ENCODE measurements around the gene CNGA4. TPM values are rescaled to one million over a fixed set of nuclear protein-coding genes. Genes with fewer than 3 reads are reported as not detected.
"Not testable (repeated sequence)": the region's sequence is repeated elsewhere in the genome, so short reads cannot be mapped to it uniquely, and the experiment has no call there.

CNGA4 gene
- total RNA-seq, 3 donors from 2014 or later = not detected

DNA sequence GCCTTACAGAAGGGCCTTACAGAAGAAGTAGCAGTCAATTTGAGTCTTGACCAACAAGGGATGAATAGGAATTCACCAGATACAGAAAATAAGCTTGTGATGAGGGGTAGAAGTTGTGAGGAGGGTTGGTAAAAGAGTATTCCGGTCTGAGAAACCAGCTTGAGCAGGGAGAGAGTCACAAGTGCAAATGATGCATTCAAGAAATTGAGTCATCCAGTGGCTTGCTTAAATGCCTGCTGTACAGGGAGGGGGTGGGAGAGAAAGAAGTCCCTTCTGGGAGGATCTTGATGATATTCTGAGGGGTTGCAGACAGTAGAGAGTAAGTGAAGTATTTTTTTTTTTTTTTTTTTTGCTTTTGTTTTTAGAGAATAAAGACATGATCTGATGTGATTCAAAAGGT, 29.9 kb downstream of the CNGA4 start:
- H3K9me3 Mint-ChIP-seq = no peaks in the 10 kb centered on the region
- DNase-seq (no peak), ATAC-seq (no peak)
- H3K36me3 Mint-ChIP-seq (ENCODE audit: insufficient read depth) = no peaks in the 10 kb centered on the region
- no peaks in the 10 kb centered on the region for H3K4me1 Mint-ChIP-seq (ENCODE audit: low read depth)
- H3K27me3 Mint-ChIP-seq (ENCODE audit: low read depth) = peaks cover 39% of the 10 kb centered on the region
- H3K4me3 Mint-ChIP-seq = no peak overlapping the region

DNA sequence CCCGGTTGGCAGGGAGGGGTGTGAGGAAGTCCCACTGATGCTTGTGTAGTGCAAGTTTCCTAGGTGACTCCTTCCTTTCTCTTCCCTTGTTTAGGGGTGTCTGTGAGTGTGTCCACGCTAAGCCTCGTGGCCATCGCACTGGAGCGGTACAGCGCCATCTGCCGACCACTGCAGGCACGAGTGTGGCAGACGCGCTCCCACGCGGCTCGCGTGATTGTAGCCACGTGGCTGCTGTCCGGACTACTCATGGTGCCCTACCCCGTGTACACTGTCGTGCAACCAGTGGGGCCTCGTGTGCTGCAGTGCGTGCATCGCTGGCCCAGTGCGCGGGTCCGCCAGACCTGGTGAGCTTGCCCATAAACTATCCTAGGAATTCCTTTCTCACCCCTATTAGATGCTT, 31.1 kb downstream of the CNGA4 start:
- H3K27me3 Mint-ChIP-seq (ENCODE audit: low read depth) = peaks cover 36% of the 10 kb centered on the region
- peaks cover 3% of the 10 kb centered on the region for H3K36me3 Mint-ChIP-seq (ENCODE audit: insufficient read depth)
- H3K4me1 Mint-ChIP-seq (ENCODE audit: low read depth) = no peaks in the 10 kb centered on the region
- DNase-seq = no peak
- H3K9me3 Mint-ChIP-seq = no peaks in the 10 kb centered on the region
- H3K4me3 Mint-ChIP-seq = no peak overlapping the region
- ATAC-seq = no peak

DNA sequence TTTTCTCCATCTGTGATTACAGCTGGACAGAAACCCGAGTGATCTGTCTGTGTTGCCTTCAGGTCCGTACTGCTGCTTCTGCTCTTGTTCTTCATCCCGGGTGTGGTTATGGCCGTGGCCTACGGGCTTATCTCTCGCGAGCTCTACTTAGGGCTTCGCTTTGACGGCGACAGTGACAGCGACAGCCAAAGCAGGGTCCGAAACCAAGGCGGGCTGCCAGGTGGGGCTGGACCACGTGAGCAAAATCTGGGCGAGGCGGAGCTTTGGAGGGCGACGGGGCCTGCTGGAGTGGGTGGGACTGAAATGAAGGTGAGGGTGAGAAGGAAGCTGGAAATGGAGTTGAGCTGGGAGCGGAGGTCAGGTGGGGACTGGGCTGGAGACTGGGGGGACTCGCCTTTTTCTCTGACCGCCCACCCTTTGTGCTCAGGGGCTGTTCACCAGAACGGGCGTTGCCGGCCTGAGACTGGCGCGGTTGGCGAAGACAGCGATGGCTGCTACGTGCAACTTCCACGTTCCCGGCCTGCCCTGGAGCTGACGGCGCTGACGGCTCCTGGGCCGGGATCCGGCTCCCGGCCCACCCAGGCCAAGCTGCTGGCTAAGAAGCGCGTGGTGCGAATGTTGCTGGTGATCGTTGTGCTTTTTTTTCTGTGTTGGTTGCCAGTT, 31.8 kb downstream of the CNGA4 start:
- ATAC-seq = no peak
- H3K27me3 Mint-ChIP-seq (ENCODE audit: low read depth) = peaks cover 39% of the 10 kb centered on the region
- H3K4me3 Mint-ChIP-seq = no peak overlapping the region
- DNase-seq = no peak
- H3K36me3 Mint-ChIP-seq (ENCODE audit: insufficient read depth) = peaks cover 3% of the 10 kb centered on the region
- no peaks in the 10 kb centered on the region for H3K9me3 Mint-ChIP-seq
- H3K4me1 Mint-ChIP-seq (ENCODE audit: low read depth) = no peaks in the 10 kb centered on the region

DNA sequence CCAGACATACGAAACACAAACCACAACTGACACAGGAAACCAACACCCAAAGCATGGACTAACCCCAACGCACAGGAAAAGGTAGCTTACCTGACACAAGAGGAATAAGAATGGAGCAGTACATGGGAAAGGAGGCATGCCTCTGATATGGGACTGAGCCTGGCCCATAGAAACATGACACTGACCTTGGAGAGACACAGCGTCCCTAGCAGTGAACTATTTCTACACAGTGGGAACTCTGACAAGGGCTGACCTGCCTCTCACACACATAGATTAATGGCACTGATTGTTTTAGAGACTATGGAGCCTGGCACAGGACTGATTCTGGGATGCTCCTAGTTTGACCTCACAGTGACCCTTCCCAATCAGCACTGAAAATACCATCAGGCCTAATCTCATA, 32.7 kb downstream of the CNGA4 start:
- Mint-ChIP-seq H3K9me3 (peaks cover 4% of the 10 kb centered on the region), H3K27me3 (ENCODE audit: low read depth) (peaks cover 43% of the 10 kb centered on the region), H3K4me3 (no peak overlapping the region), H3K4me1 (ENCODE audit: low read depth) (no peaks in the 10 kb centered on the region), H3K36me3 (ENCODE audit: insufficient read depth) (peaks cover 3% of the 10 kb centered on the region)
- DNase-seq (no peak), ATAC-seq (no peak)

DNA sequence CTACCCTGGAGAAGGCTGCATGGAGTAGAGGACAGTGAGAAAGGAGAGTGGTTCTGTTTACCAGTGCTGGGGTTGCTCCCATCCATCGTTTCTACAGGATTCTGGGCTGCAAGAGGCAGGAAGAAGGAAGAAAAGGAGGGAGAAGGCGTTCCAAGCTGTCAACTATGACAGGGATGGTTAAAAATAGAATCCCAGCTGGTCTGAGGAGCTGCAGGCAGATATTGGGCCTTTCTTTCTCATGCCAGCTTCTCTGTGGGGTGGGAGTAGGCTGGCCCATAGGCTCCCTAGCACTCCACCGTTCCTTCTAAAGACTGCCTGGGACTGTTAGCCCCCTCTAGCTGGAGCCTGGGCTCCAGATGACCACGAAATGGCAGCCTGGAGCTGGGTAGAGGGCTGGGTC, 34.3 kb downstream of the CNGA4 start:
- no peaks in the 10 kb centered on the region for H3K4me1 Mint-ChIP-seq (ENCODE audit: low read depth)
- peaks cover 56% of the 10 kb centered on the region for H3K27me3 Mint-ChIP-seq (ENCODE audit: low read depth)
- peaks cover 5% of the 10 kb centered on the region for H3K9me3 Mint-ChIP-seq
- ATAC-seq (no peak), DNase-seq (no peak)
- H3K36me3 Mint-ChIP-seq (ENCODE audit: insufficient read depth) = peaks cover 3% of the 10 kb centered on the region
- H3K4me3 Mint-ChIP-seq = no peak overlapping the region

DNA sequence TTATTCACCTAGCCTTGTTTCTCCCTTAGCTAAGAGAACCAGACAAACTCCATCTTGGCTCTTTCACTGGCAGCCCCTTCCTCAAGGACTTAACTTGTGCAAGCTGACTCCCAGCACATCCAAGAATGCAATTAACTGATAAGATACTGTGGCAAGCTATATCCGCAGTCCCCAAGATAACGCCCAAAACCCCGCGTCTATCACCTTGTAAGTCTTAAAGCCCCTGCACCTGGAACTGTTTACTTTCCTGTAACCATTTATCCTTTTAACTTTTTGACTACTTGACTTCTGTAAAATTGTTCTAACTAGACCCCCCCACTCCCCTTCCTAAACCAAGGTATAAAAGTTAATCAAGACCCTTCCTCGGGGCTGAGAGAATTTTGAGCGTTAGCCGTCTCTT, 41.9 kb downstream of the CNGA4 start:
- DNase-seq = not testable (repeated sequence)

DNA sequence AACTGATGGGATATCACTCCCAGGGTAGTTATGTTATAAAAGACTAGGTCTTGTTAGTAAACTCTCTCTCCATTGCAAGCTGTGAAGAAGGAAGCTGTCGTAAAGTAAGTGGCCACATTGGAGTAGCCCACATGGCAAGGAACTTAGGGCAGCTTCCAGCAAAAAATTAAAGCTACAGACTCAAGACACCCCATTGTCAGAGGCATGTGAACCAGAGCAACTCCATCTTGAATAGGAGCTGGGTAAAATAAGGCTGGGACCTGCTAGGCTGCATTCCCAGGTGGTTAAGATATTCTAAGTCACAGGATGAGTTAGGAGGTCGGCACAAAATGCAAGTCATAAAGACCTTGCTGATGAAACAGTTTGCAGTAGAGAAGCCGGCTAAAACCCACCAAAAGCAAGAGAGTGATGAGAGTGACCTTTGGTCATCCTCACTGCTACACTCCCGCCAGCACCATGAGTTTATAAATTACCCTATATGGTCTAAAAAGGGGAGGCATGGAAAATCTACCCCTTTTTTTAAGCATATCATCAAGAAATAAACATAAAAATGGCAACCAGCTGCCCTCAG, 44.6 kb downstream of the CNGA4 start:
- Mint-ChIP-seq H3K4me1 (ENCODE audit: low read depth) (no peaks in the 10 kb centered on the region), H3K9me3 (no peaks in the 10 kb centered on the region), H3K4me3 (no peak overlapping the region), H3K36me3 (ENCODE audit: insufficient read depth) (no peaks in the 10 kb centered on the region), H3K27me3 (ENCODE audit: low read depth) (peaks cover 30% of the 10 kb centered on the region)
- ATAC-seq = no peak
- no peak for DNase-seq

More for the DNA sequence above, 41.9 kb downstream of the CNGA4 start:
- not testable (repeated sequence) for H3K36me3 Mint-ChIP-seq (ENCODE audit: insufficient read depth); ATAC-seq; H3K4me3 Mint-ChIP-seq; H3K9me3 Mint-ChIP-seq; H3K4me1 Mint-ChIP-seq (ENCODE audit: low read depth)
- peaks cover 50% of the 10 kb centered on the region for H3K27me3 Mint-ChIP-seq (ENCODE audit: low read depth)

DNA sequence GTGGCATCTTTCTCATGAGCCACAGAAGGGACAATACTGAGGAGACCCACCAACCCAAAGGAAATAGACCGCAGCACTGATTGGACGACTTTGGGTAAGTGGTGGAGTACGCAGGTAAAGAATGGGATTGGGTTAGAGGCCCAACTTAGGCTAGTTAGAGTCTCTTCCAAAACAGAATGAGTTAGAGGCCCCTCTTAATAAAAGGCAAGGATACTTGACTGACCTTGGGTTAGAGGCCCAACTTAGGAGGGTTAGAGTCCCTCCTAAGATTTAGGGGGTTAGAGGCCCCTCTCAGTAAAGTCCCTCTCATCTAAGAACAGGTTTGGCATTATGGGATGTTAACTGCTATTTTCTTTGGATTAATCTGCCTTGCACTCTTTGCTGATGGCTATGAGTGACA, 45.4 kb downstream of the CNGA4 start:
- Mint-ChIP-seq H3K36me3 (ENCODE audit: insufficient read depth) (no peaks in the 10 kb centered on the region), H3K4me1 (ENCODE audit: low read depth) (no peaks in the 10 kb centered on the region), H3K9me3 (no peaks in the 10 kb centered on the region), H3K4me3 (no peak overlapping the region), H3K27me3 (ENCODE audit: low read depth) (peaks cover 27% of the 10 kb centered on the region)
- DNase-seq (no peak), ATAC-seq (no peak)

DNA sequence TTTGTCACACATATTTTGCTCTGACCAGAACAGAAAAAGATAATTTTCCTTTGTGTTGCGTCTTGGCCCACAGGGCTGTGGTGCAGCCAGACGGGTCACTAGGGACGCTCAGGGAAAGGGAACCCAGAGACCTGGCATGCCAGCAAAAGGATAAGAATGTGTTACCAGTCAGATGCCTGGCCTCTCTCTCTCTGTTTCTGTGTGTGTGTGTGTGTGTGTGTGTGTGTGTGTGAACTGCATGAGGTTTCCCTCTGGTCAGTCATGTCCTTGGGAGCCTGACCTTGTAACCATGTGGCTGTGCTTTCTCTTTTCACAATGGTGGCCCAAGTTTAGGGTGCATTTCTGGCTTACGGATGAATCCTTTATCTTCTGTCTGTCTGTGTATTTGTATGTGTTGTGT, 46.1 kb downstream of the CNGA4 start:
- H3K27me3 Mint-ChIP-seq (ENCODE audit: low read depth) = peaks cover 29% of the 10 kb centered on the region
- no peaks in the 10 kb centered on the region for H3K36me3 Mint-ChIP-seq (ENCODE audit: insufficient read depth)
- no peaks in the 10 kb centered on the region for H3K9me3 Mint-ChIP-seq
- no peaks in the 10 kb centered on the region for H3K4me1 Mint-ChIP-seq (ENCODE audit: low read depth)
- no peak overlapping the region for H3K4me3 Mint-ChIP-seq
- DNase-seq (no peak), ATAC-seq (no peak)

Other genes starting within 250 kb of the CNGA4 start
- gene OR56A4, start 232.1 kb upstream of the CNGA4 start, total RNA-seq = not detected
- gene OR56A1, start 208.3 kb upstream of the CNGA4 start, total RNA-seq = not detected
- gene OR56B4, start 131.4 kb upstream of the CNGA4 start, total RNA-seq = not detected
- not detected for gene OR52B2, start 68.8 kb upstream of the CNGA4 start, total RNA-seq
- not detected for gene OR52W1, start 39.9 kb upstream of the CNGA4 start, total RNA-seq
- not detected for gene C11orf42, start 33.5 kb upstream of the CNGA4 start, total RNA-seq
- gene FHIP1B, start 4.5 kb upstream of the CNGA4 start, total RNA-seq = 10 to 100 TPM; 21.5 to 27.1 (median 22.9) TPM
- not detected for gene CCKBR, start 20.7 kb downstream of the CNGA4 start, total RNA-seq
- 10 to 100 TPM in 2 of 3 donors, 1 to 10 TPM in 1; 8.6 to 26.1 (median 14.0) TPM for gene CAVIN3, start 81.4 kb downstream of the CNGA4 start, total RNA-seq
- gene SMPD1, start 151.4 kb downstream of the CNGA4 start, total RNA-seq = 10 to 100 TPM; 13.1 to 18.2 (median 16.3) TPM
- gene APBB1, start 180.0 kb downstream of the CNGA4 start, total RNA-seq = 10 to 100 TPM; 25.7 to 34.5 (median 27.9) TPM
- 1 to 10 TPM in 1 of 3 donors, under 1 TPM in 2; 0.71 to 2.0 (median 0.96) TPM for gene HPX, start 201.9 kb downstream of the CNGA4 start, total RNA-seq
- 1 to 10 TPM; 3.2 to 4.3 (median 3.6) TPM for gene TRIM3, start 234.9 kb downstream of the CNGA4 start, total RNA-seq
- 10 to 100 TPM; 55.4 to 59.6 (median 56.5) TPM for gene ARFIP2, start 242.2 kb downstream of the CNGA4 start, total RNA-seq
- 10 to 100 TPM; 45.4 to 48.5 (median 48.1) TPM for gene TIMM10B, start 242.4 kb downstream of the CNGA4 start, total RNA-seq